Measurements from ENCODE around the gene RBM47.
"Not testable (repeated sequence)": the region's sequence is repeated elsewhere in the genome, so short reads cannot be mapped to it uniquely, and the experiment has no call there.

The RBM47 gene

GRCh38 chr4:40406340-40406739 lies 223.3 kb downstream of the RBM47 start:
- peaks cover 8% of the 10 kb centered on the region for H3K36me3 Mint-ChIP-seq (ENCODE audit: low read depth)
- H3K4me1 Mint-ChIP-seq (ENCODE audit: low read depth), result peaks cover 6% of the 10 kb centered on the region
- no peak overlapping the region for H3K27ac Mint-ChIP-seq
- H3K9me3 Mint-ChIP-seq, result peaks cover 10% of the 10 kb centered on the region
- H3K4me3 Mint-ChIP-seq, result no peak overlapping the region
- H3K27me3 Mint-ChIP-seq, result no peaks in the 10 kb centered on the region

GRCh38 chr4:40405193-40405592 lies 224.5 kb downstream of the RBM47 start:
- H3K4me3 Mint-ChIP-seq, result no peak overlapping the region
- H3K36me3 Mint-ChIP-seq (ENCODE audit: low read depth), result peaks cover 8% of the 10 kb centered on the region
- no peaks in the 10 kb centered on the region for H3K27me3 Mint-ChIP-seq
- H3K27ac Mint-ChIP-seq, result no peak overlapping the region
- H3K9me3 Mint-ChIP-seq, result peaks cover 10% of the 10 kb centered on the region
- peaks cover 6% of the 10 kb centered on the region for H3K4me1 Mint-ChIP-seq (ENCODE audit: low read depth)

DNA sequence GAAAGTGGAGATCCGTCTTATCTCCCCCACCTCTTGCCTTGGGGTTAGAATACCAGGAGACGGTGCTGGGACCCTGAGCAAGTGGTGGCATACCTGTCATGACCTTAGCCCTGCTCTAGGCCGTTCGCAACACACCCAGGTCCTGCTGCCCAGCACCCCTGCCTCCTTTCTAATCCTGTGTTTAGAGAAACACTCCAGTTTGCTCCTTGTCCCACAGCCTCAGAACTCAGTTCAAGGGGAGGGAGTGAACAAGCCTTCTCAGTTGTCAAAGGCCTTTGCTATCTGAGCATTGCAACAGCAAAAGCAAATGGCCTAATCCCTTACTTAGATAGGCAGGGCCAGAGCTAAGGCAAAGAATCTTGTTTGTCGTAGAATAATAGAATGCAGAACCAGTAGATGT lies 226.6 kb downstream of the RBM47 start:
- Mint-ChIP-seq H3K36me3 (ENCODE audit: low read depth) (peaks cover 8% of the 10 kb centered on the region), H3K27ac (no peak overlapping the region), H3K27me3 (no peaks in the 10 kb centered on the region), H3K4me1 (ENCODE audit: low read depth) (no peaks in the 10 kb centered on the region), H3K4me3 (no peak overlapping the region), H3K9me3 (peaks cover 10% of the 10 kb centered on the region)

DNA sequence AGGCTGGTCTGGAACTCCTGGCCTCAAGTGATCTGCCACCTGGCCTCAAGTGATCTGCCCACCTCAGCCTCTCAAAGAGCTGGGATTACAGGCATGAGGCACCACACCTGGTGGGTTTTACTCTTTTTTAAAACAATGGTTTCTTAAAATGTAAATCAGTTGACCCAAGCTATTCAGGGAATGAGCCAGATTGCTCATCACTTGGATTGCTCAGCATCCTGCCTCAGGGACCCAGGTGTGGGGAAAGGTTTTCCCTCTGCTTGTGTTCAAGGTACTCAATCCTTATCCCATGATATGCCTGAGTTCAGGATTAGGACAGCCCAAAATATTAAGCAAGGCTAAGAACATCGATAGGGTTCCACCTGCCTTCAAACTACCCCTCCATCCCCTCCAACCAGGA lies 227.1 kb downstream of the RBM47 start:
- H3K9me3 Mint-ChIP-seq, result peaks cover 6% of the 10 kb centered on the region

GRCh38 chr4:40401631-40402030 lies 228.0 kb downstream of the RBM47 start:
- Mint-ChIP-seq H3K4me3 (no peak overlapping the region), H3K27me3 (no peaks in the 10 kb centered on the region), H3K27ac (no peak overlapping the region), H3K36me3 (ENCODE audit: low read depth) (peaks cover 4% of the 10 kb centered on the region), H3K9me3 (peaks cover 5% of the 10 kb centered on the region), H3K4me1 (ENCODE audit: low read depth) (no peaks in the 10 kb centered on the region)

More for the DNA sequence above, 227.1 kb downstream of the RBM47 start:
- Mint-ChIP-seq H3K4me1 (ENCODE audit: low read depth) (no peaks in the 10 kb centered on the region), H3K4me3 (no peak overlapping the region), H3K36me3 (ENCODE audit: low read depth) (peaks cover 4% of the 10 kb centered on the region), H3K27me3 (no peaks in the 10 kb centered on the region), H3K27ac (no peak overlapping the region)

DNA sequence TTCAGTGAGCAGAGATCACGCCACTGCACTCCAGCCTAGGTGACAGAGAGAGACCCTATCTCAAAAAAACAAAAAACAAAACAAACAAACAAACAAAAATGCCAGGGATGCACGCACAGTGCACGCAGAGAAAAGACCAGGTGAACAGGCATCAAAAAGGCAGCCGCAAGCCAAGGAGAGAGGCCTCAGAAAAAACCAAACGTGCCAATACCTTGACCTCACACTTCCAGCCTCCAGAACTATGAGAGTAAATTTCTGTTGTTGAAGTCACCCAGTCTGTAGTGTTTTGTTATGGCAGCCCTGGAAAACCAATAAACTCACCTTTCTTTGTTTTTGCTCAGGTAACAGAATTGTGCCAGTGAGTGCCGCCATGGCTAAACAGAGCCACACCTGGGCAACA lies 228.6 kb downstream of the RBM47 start:
- H3K9me3 Mint-ChIP-seq, result peaks cover 5% of the 10 kb centered on the region
- H3K4me3 Mint-ChIP-seq, result no peak overlapping the region
- H3K36me3 Mint-ChIP-seq (ENCODE audit: low read depth), result peaks cover 4% of the 10 kb centered on the region
- H3K27ac Mint-ChIP-seq, result no peak overlapping the region
- no peaks in the 10 kb centered on the region for H3K4me1 Mint-ChIP-seq (ENCODE audit: low read depth)
- no peaks in the 10 kb centered on the region for H3K27me3 Mint-ChIP-seq

DNA sequence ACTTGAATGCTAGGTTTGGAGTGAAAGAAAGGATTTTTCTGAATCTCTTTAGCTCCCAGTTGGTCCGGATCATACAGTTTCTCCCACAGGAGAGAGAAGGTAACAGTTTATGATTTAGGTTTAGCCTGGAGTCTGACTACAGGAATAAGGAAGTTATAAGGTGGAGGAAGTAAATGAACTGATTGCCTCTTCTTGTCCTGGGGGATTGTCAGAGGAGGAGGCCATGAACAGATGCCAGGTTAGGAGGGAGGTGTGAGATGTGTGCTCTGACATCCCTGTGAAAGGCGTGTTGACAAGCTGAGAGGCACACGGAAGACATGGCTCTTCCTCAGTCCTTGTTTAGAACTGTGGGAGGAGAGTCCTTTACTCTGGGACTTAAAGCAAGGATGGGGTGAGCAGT lies 230.1 kb downstream of the RBM47 start:
- no peak overlapping the region for H3K27ac Mint-ChIP-seq
- H3K4me1 Mint-ChIP-seq (ENCODE audit: low read depth), result no peaks in the 10 kb centered on the region
- H3K4me3 Mint-ChIP-seq, result no peak overlapping the region
- no peaks in the 10 kb centered on the region for H3K27me3 Mint-ChIP-seq
- no peaks in the 10 kb centered on the region for H3K9me3 Mint-ChIP-seq
- no peaks in the 10 kb centered on the region for H3K36me3 Mint-ChIP-seq (ENCODE audit: low read depth)

DNA sequence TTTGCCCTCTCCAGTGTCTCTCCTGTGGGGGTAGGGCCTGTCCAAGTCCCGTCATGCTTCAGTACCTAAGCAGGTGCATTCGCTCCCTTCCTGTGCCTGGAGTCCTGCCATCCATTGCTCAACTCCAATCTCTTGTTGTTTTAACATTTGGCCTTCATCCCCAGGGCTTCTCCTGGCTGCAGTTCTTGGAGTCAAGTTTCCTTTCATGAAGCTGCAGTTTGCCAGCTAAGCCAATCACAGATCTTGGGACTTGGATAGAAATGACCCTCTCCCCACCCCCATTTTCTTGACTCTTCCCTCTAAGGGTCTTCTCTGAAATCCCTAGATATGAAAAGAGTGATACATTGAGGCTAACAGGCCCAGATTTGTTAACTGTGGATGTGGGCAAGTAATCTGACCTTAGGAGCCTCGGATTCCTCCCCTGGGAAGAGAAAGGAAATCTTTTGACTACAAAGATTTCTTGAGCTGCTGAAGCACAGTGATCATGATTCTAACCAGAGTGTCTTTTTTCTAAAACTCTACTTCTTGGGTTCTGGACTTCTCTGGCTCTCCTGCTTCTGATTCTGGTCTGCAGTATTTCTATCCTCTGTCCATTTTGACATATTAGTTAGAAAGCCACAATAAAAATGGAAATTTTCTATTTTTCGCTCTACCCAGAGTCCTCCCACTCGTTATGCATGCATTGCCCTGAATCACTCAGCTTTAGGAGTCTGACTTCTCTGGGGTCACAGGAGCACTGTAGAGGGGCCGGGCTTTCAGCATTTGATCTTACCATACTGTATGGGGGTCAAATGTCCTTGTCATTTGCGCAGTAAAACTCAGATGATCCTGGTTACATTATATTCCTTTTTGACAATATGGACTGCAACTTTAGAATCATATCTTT lies 233.5 kb downstream of the RBM47 start:
- no peaks in the 10 kb centered on the region for H3K36me3 Mint-ChIP-seq (ENCODE audit: low read depth)
- no peaks in the 10 kb centered on the region for H3K4me1 Mint-ChIP-seq (ENCODE audit: low read depth)
- no peak overlapping the region for H3K27ac Mint-ChIP-seq
- H3K27me3 Mint-ChIP-seq, result no peaks in the 10 kb centered on the region
- no peaks in the 10 kb centered on the region for H3K9me3 Mint-ChIP-seq
- no peak overlapping the region for H3K4me3 Mint-ChIP-seq

DNA sequence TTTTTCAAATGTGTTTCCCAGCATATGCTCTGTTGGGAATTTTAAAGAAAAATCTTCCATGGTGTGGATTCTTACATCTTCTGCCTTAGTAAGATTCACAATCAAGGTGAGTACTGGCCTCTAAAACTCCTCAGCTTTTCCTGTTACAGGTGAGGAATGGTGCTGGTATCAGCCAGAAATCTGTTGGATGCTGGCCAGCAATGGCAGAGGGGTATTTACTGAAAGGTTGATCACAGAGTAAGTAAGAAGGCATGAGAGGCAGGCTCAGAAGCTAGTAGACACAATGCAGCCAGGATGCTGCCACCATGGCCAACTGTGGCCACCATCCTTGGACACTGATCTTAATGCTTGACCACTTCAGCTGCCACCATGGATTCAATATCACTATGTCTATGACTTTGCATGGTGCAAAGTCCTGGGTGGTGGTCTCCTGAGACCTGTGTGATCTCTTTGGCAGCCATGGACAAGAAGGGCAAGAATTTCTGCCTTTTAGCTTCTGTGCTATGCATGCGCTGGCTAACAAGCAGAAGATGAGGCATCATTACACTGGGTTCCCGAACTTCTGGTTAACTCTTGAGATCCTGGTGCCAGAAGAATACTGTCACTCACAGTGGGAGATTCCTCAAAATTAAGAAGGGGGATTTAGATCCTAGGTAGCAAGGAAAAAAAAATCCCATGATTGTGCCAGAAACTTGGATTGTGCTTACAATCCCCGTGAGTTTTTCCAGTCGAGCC lies 234.3 kb downstream of the RBM47 start:
- H3K27ac Mint-ChIP-seq, result no peak overlapping the region
- H3K4me1 Mint-ChIP-seq (ENCODE audit: low read depth), result no peaks in the 10 kb centered on the region
- no peaks in the 10 kb centered on the region for H3K27me3 Mint-ChIP-seq
- H3K9me3 Mint-ChIP-seq, result no peaks in the 10 kb centered on the region
- no peak overlapping the region for H3K4me3 Mint-ChIP-seq
- no peaks in the 10 kb centered on the region for H3K36me3 Mint-ChIP-seq (ENCODE audit: low read depth)

- Mint-ChIP-seq H3K9me3 (no peaks in the 10 kb centered on the region), H3K36me3 (ENCODE audit: low read depth) (no peaks in the 10 kb centered on the region), H3K4me3 (no peak overlapping the region), H3K27ac (no peak overlapping the region), H3K4me1 (ENCODE audit: low read depth) (no peaks in the 10 kb centered on the region), H3K27me3 (no peaks in the 10 kb centered on the region)
Observed at GRCh38 chr4:40394236-40394635, 235.4 kb downstream of the RBM47 start.

DNA sequence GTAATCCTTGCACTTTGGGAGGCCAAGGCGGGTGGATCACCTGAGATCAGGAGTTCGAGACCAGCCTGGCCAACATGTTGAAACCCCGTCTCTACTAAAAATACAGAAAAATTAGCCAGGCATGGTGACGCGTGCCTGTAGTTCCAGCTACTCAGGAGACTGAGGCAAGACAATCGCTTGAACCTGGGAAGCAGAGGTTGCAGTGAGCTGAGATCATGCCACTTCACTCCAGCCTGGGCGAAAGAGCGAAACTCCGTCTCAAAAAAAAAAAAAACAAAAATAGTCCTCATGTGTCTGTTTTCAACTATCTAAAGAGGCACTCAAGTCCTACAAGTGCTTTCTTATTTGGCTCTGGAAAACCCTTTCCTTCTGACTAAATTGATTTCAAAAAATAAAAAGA lies 237.4 kb downstream of the RBM47 start:
- H3K27me3 Mint-ChIP-seq; H3K9me3 Mint-ChIP-seq; H3K36me3 Mint-ChIP-seq (ENCODE audit: low read depth); H3K4me3 Mint-ChIP-seq; H3K27ac Mint-ChIP-seq; H3K4me1 Mint-ChIP-seq (ENCODE audit: low read depth): not testable (repeated sequence)

GRCh38 chr4:40389986-40390385 lies 239.7 kb downstream of the RBM47 start:
- H3K9me3 Mint-ChIP-seq, result no peaks in the 10 kb centered on the region
- H3K4me3 Mint-ChIP-seq, result no peak overlapping the region
- no peaks in the 10 kb centered on the region for H3K4me1 Mint-ChIP-seq (ENCODE audit: low read depth)
- H3K36me3 Mint-ChIP-seq (ENCODE audit: low read depth), result no peaks in the 10 kb centered on the region
- no peak overlapping the region for H3K27ac Mint-ChIP-seq
- no peaks in the 10 kb centered on the region for H3K27me3 Mint-ChIP-seq

GRCh38 chr4:40388239-40388638 lies 241.4 kb downstream of the RBM47 start:
- Mint-ChIP-seq H3K36me3 (ENCODE audit: low read depth) (no peaks in the 10 kb centered on the region), H3K9me3 (no peaks in the 10 kb centered on the region), H3K4me1 (ENCODE audit: low read depth) (no peaks in the 10 kb centered on the region), H3K27ac (no peak overlapping the region), H3K4me3 (no peak overlapping the region), H3K27me3 (no peaks in the 10 kb centered on the region)

DNA sequence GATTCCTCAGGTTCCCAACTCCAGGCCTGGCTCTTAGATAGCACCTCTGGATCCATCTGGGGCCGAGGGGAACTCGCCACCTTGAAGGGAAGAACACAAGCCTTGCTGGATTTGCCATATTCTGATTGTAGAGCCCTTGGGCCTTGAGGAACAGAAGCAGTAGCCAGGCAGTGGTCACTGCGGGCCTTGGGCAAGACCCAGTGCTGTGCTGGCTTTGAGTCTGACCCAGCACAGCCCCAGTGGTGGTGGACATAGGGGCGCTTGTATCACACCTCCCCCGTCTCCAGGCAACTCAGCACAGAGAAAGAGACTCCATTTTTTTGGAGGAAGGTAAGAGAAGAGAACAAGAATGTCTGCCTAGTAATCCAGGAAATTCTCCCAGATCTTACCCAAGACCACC lies 249.0 kb downstream of the RBM47 start:
- Mint-ChIP-seq H3K4me1 (ENCODE audit: low read depth) (no peaks in the 10 kb centered on the region), H3K27me3 (no peaks in the 10 kb centered on the region), H3K4me3 (no peak overlapping the region), H3K27ac (no peak overlapping the region), H3K9me3 (no peaks in the 10 kb centered on the region), H3K36me3 (ENCODE audit: low read depth) (no peaks in the 10 kb centered on the region)

GRCh38 chr4:40379248-40379647 lies 250.4 kb downstream of the RBM47 start:
- Mint-ChIP-seq H3K4me3 (no peak overlapping the region), H3K27me3 (no peaks in the 10 kb centered on the region), H3K4me1 (ENCODE audit: low read depth) (no peaks in the 10 kb centered on the region), H3K36me3 (ENCODE audit: low read depth) (no peaks in the 10 kb centered on the region), H3K27ac (no peak overlapping the region), H3K9me3 (no peaks in the 10 kb centered on the region)
